Lower leg skin (tissue), 4 donors: ENCODE measurements around the gene PFDN1. TPM values are rescaled to one million over a fixed set of nuclear protein-coding genes. Genes with fewer than 3 reads are reported as not detected.

Experiments used
- DNase-seq, 2 donors: peaks; one replicate each; pipeline ENCODE4 v3.0.0-alpha.2; 2019; ENCODE audit warnings: low spot score in 2 of 2
- H3K4me3 ChIP-seq: fragments of 200-600 bp; sonication (generic); 2 replicates; pipeline ENCODE4 v1.5.1; 2017; ENCODE audit warnings: mild to moderate bottlenecking, low read depth; ENCODE audit not compliant: poor library complexity, severe bottlenecking
- POLR2A ChIP-seq, 2 donors: fragments of 450-650 bp; IDR thresholded peaks; one replicate each; pipeline ENCODE4 v1.6.1; 2016 to 2017; ENCODE audit warnings: antibody characterized with exemption in 2 of 2, mild to moderate bottlenecking in 1 of 2, moderate library complexity in 1 of 2
- WGBS, 2 donors: methylation state at CpG; one replicate each; pipeline ENCODE4 v1.1.5; 2018; 5-methylcytosine and 5-hydroxymethylcytosine counted together
- intact Hi-C: fragments of 100-400 bp; cut with DNase I; formaldehyde crosslinking; loops from one replicate; pipeline ENCODE4 v1.15.0; 2023; ENCODE audit warnings: low total_unique reads
- total RNA-seq, 4 donors: library from RNA; depleted of rRNA; stranded (reverse); fragments of >200 nt; gene quantifications; one replicate each; pipeline ENCODE4 v1.1.0, GENCODE V29; 2016
- TF ChIP-seq, protein P1 (sequence below), 3 donors: fragments of 450-650 bp; IDR thresholded peaks; one replicate each; pipeline ENCODE4 v1.5.1; 2016; ENCODE audit warnings: antibody characterized with exemption in 3 of 3, mild to moderate bottlenecking in 3 of 3, moderate library complexity in 2 of 3

Gene PFDN1
- total RNA-seq, 4 donors from 2014 or later: 43.3 to 78.6 (median 59.7) TPM

DNA sequence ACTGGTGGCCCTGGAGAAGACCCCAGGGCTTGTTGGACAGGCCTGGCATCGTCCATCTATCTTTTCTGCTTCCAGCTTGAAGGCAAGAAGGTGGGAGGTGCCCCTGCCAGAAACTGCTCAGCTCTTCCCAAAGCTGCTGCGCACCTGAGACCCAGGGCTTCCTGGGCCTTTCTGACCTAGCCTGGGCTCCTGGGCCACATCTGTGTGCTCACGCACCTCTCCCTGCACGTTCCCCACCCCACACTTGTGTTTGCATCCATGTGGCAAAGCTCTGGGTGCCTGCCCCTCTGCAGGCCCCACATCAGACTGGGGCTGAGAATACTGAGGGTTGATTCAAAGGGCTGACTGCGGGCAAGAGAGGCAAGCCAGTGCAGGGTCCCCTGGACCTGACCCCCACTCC lies 63.4 kb downstream of the PFDN1 start:
- H3K4me3 ChIP-seq: no peak overlapping the region
- intact Hi-C loops: no loop called here
- WGBS, 2 donors: 87 to 94% methylated on average over 5 of the region's 5 CpGs
- TF ChIP-seq POLR2A (IDR thresholded peaks at IDR 0.05): no peak
- TF ChIP-seq, protein P1, sequence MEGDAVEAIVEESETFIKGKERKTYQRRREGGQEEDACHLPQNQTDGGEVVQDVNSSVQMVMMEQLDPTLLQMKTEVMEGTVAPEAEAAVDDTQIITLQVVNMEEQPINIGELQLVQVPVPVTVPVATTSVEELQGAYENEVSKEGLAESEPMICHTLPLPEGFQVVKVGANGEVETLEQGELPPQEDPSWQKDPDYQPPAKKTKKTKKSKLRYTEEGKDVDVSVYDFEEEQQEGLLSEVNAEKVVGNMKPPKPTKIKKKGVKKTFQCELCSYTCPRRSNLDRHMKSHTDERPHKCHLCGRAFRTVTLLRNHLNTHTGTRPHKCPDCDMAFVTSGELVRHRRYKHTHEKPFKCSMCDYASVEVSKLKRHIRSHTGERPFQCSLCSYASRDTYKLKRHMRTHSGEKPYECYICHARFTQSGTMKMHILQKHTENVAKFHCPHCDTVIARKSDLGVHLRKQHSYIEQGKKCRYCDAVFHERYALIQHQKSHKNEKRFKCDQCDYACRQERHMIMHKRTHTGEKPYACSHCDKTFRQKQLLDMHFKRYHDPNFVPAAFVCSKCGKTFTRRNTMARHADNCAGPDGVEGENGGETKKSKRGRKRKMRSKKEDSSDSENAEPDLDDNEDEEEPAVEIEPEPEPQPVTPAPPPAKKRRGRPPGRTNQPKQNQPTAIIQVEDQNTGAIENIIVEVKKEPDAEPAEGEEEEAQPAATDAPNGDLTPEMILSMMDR (IDR thresholded peaks at IDR 0.05): no peak
- DNase-seq: no peak

DNA sequence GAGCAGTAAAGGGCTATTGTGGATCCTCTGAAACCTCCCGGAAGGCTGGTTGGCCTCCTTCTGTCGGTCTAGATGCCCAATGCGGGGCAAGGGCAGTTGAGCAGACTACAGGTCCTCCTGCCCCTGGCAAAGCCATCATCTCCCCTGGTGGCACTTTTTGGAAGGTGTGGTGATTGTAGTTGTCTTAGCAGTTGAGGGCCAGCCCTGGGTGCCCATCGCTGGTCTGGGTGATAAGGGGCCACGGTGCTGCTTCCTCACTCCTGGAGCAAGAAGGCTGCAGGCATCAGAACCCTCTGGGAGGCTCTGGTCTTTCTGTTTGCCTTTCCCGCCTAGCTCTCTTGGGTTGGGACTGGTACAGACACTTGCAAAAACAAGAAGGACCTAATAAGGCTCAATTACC lies 64.1 kb downstream of the PFDN1 start:
- TF ChIP-seq, protein P1 (IDR thresholded peaks at IDR 0.05): no peak
- intact Hi-C loops: no loop called here
- no peak overlapping the region for H3K4me3 ChIP-seq
- no peak for DNase-seq
- 94 to 95% methylated on average over 6 of the region's 6 CpGs for WGBS, 2 donors

DNA sequence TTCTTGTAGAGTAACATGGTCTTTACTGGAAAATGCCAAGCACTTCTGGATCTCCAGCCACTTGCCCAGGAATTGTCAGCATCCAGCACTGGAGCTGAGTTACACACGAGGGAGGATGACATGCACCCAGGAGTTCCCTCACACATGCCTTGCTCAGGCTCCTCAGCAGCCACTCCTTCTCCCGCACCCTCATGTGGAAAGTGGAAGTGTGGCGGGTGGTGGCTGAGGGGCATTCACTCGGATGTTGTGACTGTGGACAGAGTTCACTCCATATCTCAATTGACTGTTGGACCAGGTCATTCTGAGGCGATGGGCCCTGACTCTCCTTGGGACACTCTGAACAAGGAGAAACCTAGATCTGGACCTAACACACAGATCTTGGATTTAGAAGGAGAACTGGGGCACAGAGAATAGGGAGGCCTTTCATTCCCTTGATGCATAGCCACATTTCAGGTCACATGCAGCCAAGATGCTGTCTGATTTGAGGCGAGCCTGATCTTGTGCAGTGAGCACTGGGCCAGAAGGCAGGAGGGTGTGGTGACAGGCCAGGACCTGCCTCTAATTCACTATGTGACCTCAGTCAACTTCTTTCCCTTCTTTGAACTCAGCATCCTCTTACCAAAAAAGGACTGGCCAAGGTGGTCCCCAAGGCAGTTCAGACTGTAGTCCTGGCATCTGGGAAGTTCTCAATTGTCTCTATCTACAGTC lies 65.9 kb downstream of the PFDN1 start:
- WGBS, 2 donors: 54 to 63% methylated on average over 6 of the region's 6 CpGs
- H3K4me3 ChIP-seq: no peak overlapping the region
- intact Hi-C loops: no loop called here
- TF ChIP-seq, protein P1 (IDR thresholded peaks at IDR 0.05): no peak
- no peak for TF ChIP-seq POLR2A (IDR thresholded peaks at IDR 0.05)
- DNase-seq: peak; percentile 72 to 88

DNA sequence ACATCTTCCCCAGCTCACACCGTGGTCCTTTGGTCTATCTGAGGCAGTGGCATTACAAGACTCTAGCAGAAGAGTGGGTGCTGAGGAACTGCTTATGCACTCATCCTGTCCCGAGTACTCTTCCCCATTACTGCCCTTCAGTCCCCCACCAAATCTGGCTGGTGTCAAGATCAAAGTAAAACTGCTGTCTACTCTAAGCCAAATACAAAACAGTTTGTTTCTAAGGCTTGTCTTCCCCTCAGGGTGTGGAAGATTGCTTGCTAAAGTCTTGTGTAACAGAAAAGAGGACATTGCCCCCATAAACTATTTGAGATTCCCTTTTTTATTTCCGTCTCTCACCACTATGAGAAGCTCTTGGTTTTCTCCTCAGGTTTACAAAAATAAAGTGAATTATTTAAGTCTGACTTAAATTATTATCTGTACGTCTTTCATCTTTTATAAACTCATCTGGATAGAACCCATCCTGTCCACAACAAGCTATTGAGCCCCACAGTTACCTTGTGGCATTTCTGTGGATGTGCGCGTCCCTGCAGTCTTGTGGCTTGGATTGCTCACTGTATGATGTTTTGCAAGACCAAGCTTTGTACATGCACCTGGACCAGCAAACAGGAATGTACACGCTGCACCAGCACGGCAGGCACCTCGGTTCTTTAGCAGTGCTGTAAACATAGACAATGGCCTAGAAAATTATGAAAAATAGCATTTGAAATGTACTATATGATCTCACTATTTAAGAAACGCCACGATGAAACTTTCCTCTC lies 66.9 kb downstream of the PFDN1 start:
- 56 to 57% methylated on average over 11 of the region's 11 CpGs for WGBS, 2 donors
- no peak overlapping the region for H3K4me3 ChIP-seq
- intact Hi-C loops: no loop called here
- DNase-seq: no peak
- TF ChIP-seq, protein P1 (IDR thresholded peaks at IDR 0.05): no peak
- TF ChIP-seq POLR2A (IDR thresholded peaks at IDR 0.05): no peak

DNA sequence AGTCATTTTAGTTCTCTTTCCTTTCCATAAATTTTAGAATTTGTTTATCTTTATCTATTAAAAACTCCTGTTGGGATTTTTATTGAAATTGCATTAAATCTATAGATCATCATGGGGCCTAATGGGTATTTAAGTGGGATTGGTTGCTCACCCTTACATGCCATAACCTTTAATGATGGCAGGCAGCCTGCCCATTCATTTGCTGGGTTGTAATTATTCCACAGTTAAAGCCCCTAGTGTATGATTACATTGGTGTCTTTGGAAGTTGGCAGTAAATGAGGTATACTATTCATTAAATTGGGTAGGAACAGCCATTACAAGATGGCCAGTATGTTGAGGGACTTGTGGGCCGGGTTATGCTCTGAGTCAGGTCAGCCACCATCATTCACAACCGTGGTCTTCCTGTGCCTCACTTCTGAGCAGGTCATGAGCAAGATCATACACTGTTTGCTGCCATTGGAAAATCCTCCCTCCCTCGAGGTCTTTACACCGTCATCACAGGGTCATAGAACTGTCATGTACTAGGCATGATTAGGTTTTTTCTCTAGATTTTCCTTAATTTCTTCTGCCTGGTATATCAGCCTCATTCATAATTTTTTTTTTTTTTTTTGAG lies 68.4 kb downstream of the PFDN1 start:
- no peak overlapping the region for H3K4me3 ChIP-seq
- intact Hi-C loops: no loop called here
- WGBS, 2 donors: 94 to 95% methylated on average over 4 of the region's 4 CpGs
- no peak for DNase-seq
- TF ChIP-seq, protein P1 (IDR thresholded peaks at IDR 0.05): no peak
- TF ChIP-seq POLR2A (IDR thresholded peaks at IDR 0.05): no peak
